GM04504 (cell line): ENCODE data around the gene KDELR1.

ENCODE experiments used
- DNase-seq: peaks from one replicate; pipeline ENCODE4 v3.0.0-alpha.2; 2012; ENCODE audit warnings: low read depth

Gene KDELR1

GRCh38 chr19:48371367-48371766, 20.0 kb downstream of the KDELR1 start:
- no peak for DNase-seq

- no peak for DNase-seq
Observed at GRCh38 chr19:48370955-48371354, 20.4 kb downstream of the KDELR1 start.

- DNase-seq, result no peak
Observed at GRCh38 chr19:48368936-48369335, 22.4 kb downstream of the KDELR1 start.

- DNase-seq, result no peak
Observed at GRCh38 chr19:48367855-48368254, 23.5 kb downstream of the KDELR1 start.

- no peak for DNase-seq
Observed at GRCh38 chr19:48365602-48366001, 25.7 kb downstream of the KDELR1 start.

GRCh38 chr19:48364598-48365348, 26.6 kb downstream of the KDELR1 start:
- no peak for DNase-seq

- DNase-seq, result peak; percentile 99
Observed at GRCh38 chr19:48363810-48364597, 27.3 kb downstream of the KDELR1 start, which contains the start of the genes SYNGR4 and TMEM143. SYNGR4 (plus strand) TSS chr19:48364367; CDS start chr19:48365843, 1,476 bp downstream. TMEM143 (minus strand) TSS chr19:48363940; CDS start chr19:48363920, 20 bp downstream.

GRCh38 chr19:48363500-48363809, 27.9 kb downstream of the KDELR1 start:
- no peak for DNase-seq

- DNase-seq, result peak; percentile 87
Observed at GRCh38 chr19:48362716-48363499, 28.4 kb downstream of the KDELR1 start.

- DNase-seq, result no peak
Observed at GRCh38 chr19:48361912-48362311, 29.4 kb downstream of the KDELR1 start.

- DNase-seq, result no peak
Observed at GRCh38 chr19:48359123-48359522, 32.2 kb downstream of the KDELR1 start.

GRCh38 chr19:48355365-48355954, 35.9 kb downstream of the KDELR1 start:
- DNase-seq, result no peak

- DNase-seq, result no peak
Observed at GRCh38 chr19:48354332-48354992, 36.9 kb downstream of the KDELR1 start.

- no peak for DNase-seq
Observed at GRCh38 chr19:48353677-48354076, 37.7 kb downstream of the KDELR1 start.

- no peak for DNase-seq
Observed at GRCh38 chr19:48351341-48351752, 40.0 kb downstream of the KDELR1 start.

- DNase-seq, result no peak
Observed at GRCh38 chr19:48350856-48351255, 40.5 kb downstream of the KDELR1 start.

- no peak for DNase-seq
Observed at GRCh38 chr19:48348737-48349136, 42.6 kb downstream of the KDELR1 start.

GRCh38 chr19:48348045-48348444, 43.3 kb downstream of the KDELR1 start:
- no peak for DNase-seq

GRCh38 chr19:48346191-48346590, 45.2 kb downstream of the KDELR1 start:
- no peak for DNase-seq

- no peak for DNase-seq
Observed at GRCh38 chr19:48344892-48345291, 46.5 kb downstream of the KDELR1 start.

- DNase-seq, result no peak
Observed at GRCh38 chr19:48342841-48343540, 48.4 kb downstream of the KDELR1 start.
